Parathyroid adenoma (tissue), 2 donors: ENCODE data around the gene LRRN4CL.

Experiments
- H2AFZ ChIP-seq: fragments of 300-600 bp; sonication (generic); one replicate; pipeline ENCODE4 v1.7.0; 2017; ENCODE audit warnings: antibody characterized with exemption, mild to moderate bottlenecking
- H3K27ac ChIP-seq: fragments of 300-600 bp; sonication (generic); one replicate; pipeline ENCODE4 v1.7.0; 2017
- H3K27me3 ChIP-seq: fragments of 300-600 bp; sonication (generic); one replicate; pipeline ENCODE4 v1.7.0; 2017; ENCODE audit warnings: low read length; ENCODE audit not compliant: control insufficient read depth, insufficient read depth
- H3K36me3 ChIP-seq: fragments of 300-600 bp; sonication (generic); one replicate; pipeline ENCODE4 v1.7.0; 2017; ENCODE audit warnings: low read length; ENCODE audit not compliant: control insufficient read depth, insufficient read depth
- H3K4me1 ChIP-seq: fragments of 300-600 bp; sonication (generic); one replicate; pipeline ENCODE4 v1.7.0; 2017; ENCODE audit warnings: control low read depth
- H3K4me2 ChIP-seq: fragments of 300-600 bp; sonication (generic); one replicate; pipeline ENCODE4 v1.7.0; 2017; ENCODE audit warnings: low read length
- H3K4me3 ChIP-seq: fragments of 300-600 bp; sonication (generic); one replicate; pipeline ENCODE4 v1.7.0; 2017; ENCODE audit warnings: low read depth, low read length
- H3K79me2 ChIP-seq: fragments of 300-600 bp; sonication (generic); one replicate; pipeline ENCODE4 v1.7.0; 2017; ENCODE audit warnings: control low read depth
- H3K9ac ChIP-seq: fragments of 300-600 bp; sonication (generic); one replicate; pipeline ENCODE4 v1.7.0; 2017; ENCODE audit warnings: mild to moderate bottlenecking
- H3K9me3 ChIP-seq: fragments of 300-600 bp; sonication (generic); one replicate; pipeline ENCODE4 v1.7.0; 2017; ENCODE audit warnings: low read length; ENCODE audit not compliant: control insufficient read depth
- TF ChIP-seq, protein P1 (sequence below): fragments of 300-600 bp; sonication (generic); IDR thresholded peaks from one replicate; pipeline ENCODE4 v1.7.0; 2017; ENCODE audit warnings: antibody characterized with exemption, mild to moderate bottlenecking
- donor health status: primary hyperparathyroidism.

Gene LRRN4CL

DNA sequence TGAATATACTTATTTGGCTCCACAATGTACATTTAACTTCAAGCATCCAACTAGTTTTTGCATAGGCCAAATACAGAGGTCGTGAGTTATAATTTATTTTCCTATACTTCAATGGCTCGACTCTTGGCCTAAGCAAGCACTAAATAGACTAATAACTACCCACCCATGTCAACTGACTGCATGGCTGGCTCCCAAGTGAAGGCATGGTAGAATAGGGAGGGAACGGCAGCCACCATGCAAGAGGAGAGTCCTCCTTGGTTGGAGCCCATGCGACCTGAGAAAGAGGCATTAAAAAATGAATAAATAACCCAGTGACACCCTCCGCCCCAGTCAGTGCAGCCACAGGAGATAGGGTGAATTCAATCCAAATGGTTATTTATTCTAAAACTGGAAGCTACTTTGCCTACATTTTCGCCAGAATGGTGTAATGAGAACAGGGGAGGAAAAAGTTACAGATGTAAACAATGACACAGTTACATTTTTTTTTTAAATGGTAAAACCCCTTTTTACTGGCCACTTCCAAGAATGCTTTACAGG, 23.0 kb upstream of the LRRN4CL start:
- TF ChIP-seq, protein P1, sequence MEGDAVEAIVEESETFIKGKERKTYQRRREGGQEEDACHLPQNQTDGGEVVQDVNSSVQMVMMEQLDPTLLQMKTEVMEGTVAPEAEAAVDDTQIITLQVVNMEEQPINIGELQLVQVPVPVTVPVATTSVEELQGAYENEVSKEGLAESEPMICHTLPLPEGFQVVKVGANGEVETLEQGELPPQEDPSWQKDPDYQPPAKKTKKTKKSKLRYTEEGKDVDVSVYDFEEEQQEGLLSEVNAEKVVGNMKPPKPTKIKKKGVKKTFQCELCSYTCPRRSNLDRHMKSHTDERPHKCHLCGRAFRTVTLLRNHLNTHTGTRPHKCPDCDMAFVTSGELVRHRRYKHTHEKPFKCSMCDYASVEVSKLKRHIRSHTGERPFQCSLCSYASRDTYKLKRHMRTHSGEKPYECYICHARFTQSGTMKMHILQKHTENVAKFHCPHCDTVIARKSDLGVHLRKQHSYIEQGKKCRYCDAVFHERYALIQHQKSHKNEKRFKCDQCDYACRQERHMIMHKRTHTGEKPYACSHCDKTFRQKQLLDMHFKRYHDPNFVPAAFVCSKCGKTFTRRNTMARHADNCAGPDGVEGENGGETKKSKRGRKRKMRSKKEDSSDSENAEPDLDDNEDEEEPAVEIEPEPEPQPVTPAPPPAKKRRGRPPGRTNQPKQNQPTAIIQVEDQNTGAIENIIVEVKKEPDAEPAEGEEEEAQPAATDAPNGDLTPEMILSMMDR: no peak
- H3K27ac ChIP-seq: no peak overlapping the region
- H3K79me2 ChIP-seq: no peaks in the 10 kb centered on the region
- no peak overlapping the region for H3K4me3 ChIP-seq
- H2AFZ ChIP-seq: no peak overlapping the region
- H3K36me3 ChIP-seq: no peaks in the 10 kb centered on the region
- H3K9me3 ChIP-seq: no peaks in the 10 kb centered on the region
- no peaks in the 10 kb centered on the region for H3K27me3 ChIP-seq
- no peak overlapping the region for H3K9ac ChIP-seq
- H3K4me1 ChIP-seq: peaks cover 2% of the 10 kb centered on the region
- no peak overlapping the region for H3K4me2 ChIP-seq

DNA sequence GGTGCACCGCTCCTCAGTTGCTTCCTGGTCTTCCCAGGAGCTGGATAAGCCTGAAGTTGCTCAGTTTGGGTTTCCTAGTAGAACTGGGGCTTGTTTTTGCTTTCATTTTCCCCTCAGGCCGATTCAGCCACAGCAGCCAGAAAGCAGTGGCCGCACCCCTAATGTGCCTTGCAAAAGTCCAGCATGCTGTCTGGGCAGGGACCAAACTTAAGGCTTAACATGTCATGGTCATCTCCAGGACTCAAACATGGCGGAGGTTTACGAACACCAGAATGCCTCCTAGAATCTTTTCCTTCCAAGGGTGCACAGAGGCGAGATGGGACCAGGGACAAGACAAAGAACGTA, 20.6 kb upstream of the LRRN4CL start:
- Histone ChIP-seq H3K9ac (no peak overlapping the region), H3K79me2 (no peaks in the 10 kb centered on the region), H3K27ac (peak overlapping the region; percentile 94), H3K4me2 (peak overlapping the region; percentile 82), H3K36me3 (no peaks in the 10 kb centered on the region), H3K4me1 (peaks cover 7% of the 10 kb centered on the region), H3K9me3 (no peaks in the 10 kb centered on the region), H2AFZ (peak overlapping the region; percentile 93), H3K27me3 (no peaks in the 10 kb centered on the region), H3K4me3 (peak overlapping the region; percentile 63)
- TF ChIP-seq, protein P1: no peak

DNA sequence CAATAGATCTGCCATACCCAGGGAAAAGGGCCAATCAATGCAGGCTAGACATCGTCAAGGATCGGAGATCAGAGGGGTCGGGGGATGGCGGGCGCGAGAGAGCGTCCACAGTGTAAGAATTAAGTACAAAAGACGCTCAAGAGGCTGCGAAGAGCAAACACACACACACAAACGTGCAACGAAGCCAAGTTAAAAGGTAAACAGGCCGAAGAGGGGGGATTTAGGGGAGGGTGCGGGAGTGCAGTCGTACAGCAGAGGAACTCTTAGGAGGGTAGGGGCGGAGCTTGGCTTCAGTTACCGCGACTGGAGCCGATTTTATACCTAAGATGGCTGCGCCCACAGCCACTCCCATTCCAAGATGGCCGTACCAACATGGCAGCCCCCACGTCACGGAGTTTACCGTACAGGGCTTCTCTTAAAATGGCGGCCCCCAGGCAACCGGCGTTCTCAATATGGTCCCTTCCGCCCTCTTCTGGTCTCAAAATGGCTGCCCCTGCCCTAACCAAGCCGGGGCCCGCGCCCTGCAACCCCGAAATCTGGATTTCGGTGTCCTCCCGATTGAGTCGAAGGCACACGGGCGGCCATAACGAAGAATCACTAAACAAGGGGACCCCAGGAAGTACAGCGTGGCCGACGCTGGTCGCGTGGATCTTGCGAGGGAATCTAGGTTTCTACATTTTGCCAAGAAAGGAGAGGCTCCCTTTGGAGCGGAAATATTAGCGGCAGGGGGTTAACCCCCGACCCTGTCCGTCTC, 20.1 kb upstream of the LRRN4CL start:
- peak overlapping the region; percentile 63 for H3K4me3 ChIP-seq
- TF ChIP-seq, protein P1: no peak

DNA sequence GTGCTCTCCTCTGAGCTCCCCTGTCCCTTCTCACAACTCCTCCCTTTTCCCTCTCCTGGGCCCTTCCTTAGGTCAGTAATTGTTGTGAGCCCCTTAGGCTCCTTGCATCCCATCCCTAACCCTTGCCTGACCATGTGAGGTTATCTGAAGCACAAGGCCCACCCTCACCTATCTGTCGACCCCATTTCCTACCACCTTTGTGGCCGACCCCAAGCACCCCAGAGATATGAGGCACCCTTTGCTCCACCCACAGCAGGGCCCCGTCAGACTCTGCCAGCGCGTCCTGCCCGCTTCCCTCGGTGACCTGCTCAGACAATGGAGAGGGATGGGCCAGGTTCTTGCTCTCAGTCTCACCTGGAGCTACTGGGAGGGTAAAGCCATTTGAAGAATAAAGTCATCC, 19.5 kb upstream of the LRRN4CL start:
- Histone ChIP-seq H3K4me1 (peaks cover 7% of the 10 kb centered on the region), H3K4me3 (peak overlapping the region; percentile 63), H3K27me3 (no peaks in the 10 kb centered on the region), H3K9ac (no peak overlapping the region), H3K27ac (peak overlapping the region; percentile 94), H3K4me2 (peak overlapping the region; percentile 82), H3K36me3 (no peaks in the 10 kb centered on the region), H3K79me2 (no peaks in the 10 kb centered on the region), H3K9me3 (no peaks in the 10 kb centered on the region), H2AFZ (peak overlapping the region; percentile 93)
- TF ChIP-seq, protein P1: no peak

More for the DNA sequence above, 20.1 kb upstream of the LRRN4CL start:
- H3K4me1 ChIP-seq: peaks cover 7% of the 10 kb centered on the region
- H3K27ac ChIP-seq: peak overlapping the region; percentile 94
- H3K27me3 ChIP-seq: no peaks in the 10 kb centered on the region
- no peaks in the 10 kb centered on the region for H3K79me2 ChIP-seq
- no peaks in the 10 kb centered on the region for H3K9me3 ChIP-seq
- no peaks in the 10 kb centered on the region for H3K36me3 ChIP-seq
- peak overlapping the region; percentile 82 for H3K4me2 ChIP-seq
- no peak overlapping the region for H3K9ac ChIP-seq
- peak overlapping the region; percentile 93 for H2AFZ ChIP-seq

DNA sequence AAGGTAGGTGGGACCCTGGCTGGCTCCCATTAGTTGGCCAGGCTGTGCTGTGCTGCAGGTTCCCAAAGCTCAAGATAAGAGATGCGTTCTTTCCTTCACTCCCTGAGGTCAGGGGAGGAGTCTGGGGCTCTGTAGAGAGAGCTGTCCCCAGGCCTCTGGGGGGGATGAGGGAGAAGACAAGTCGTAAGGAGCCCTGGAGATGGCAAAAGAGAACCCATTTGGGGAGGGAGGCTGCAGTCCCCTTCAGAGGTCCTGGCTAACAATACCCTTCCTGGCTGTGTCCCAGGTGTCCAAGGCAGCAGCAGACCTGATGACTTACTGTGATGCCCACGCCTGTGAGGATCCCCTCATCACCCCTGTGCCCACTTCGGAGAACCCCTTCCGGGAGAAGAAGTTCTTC, 19.1 kb upstream of the LRRN4CL start:
- Histone ChIP-seq H3K27me3 (no peaks in the 10 kb centered on the region), H3K79me2 (no peaks in the 10 kb centered on the region), H3K4me3 (peak overlapping the region; percentile 63), H3K4me1 (peaks cover 7% of the 10 kb centered on the region), H3K36me3 (no peaks in the 10 kb centered on the region), H3K9me3 (no peaks in the 10 kb centered on the region), H3K4me2 (peak overlapping the region; percentile 82), H3K27ac (peak overlapping the region; percentile 94), H3K9ac (no peak overlapping the region), H2AFZ (no peak overlapping the region)
- TF ChIP-seq, protein P1: no peak
